GM12878 (cell line): Measurements from ENCODE around the gene RNASE12. TPM values are rescaled to one million over a fixed set of nuclear protein-coding genes. Genes with fewer than 3 reads are reported as not detected.

Experiments
- ATAC-seq: fragments of 200-7000 bp; cut with Tn5 transposase; 3 replicates; pipeline ENCODE4 v1.9.1; 2020; ENCODE audit warnings: mild to moderate bottlenecking, moderate library complexity
- BruUV-seq: library from RNA; stranded (reverse); fragments of 400-500 nt; replicated peaks from 2 replicates; lab custom pipeline; 2021; lab: Mats Ljungman, UMichigan
- CTCF ChIA-PET: fragments of 300-600 bp; sonication (Branson Sonifier 250); formaldehyde crosslinking; extraction: SDS; loops from one replicate; lab custom pipeline; 2021; ENCODE audit warnings: inconsistent platforms; lab: Yijun Ruan, JAX
- POLR2A ChIA-PET: fragments of 350-600 bp; formaldehyde crosslinking; extraction: SDS; loops from one replicate; lab custom pipeline; 2021; ENCODE audit warnings: inconsistent platforms; lab: Charles Lee
- RAD21 ChIA-PET: fragments of 300-600 bp; sonication (Branson Sonifier 250); formaldehyde crosslinking; loops from one replicate; lab custom pipeline; 2023; ENCODE audit warnings: antibody characterized with exemption; ENCODE audit not compliant: unreplicated experiment; lab: Charles Lee
- SMC1A ChIA-PET: fragments of 300-600 bp; sonication (Branson Sonifier 250); formaldehyde crosslinking; loops from one replicate; lab custom pipeline; 2023; ENCODE audit not compliant: unreplicated experiment, uncharacterized antibody; lab: Charles Lee
- DNase-seq: peaks from one replicate; pipeline ENCODE4 v3.0.0-alpha.2; 2011; ENCODE audit warnings: low read depth, low spot score
- FAIRE-seq: peaks from 3 replicates; lab custom pipeline; 2011; peaks lifted over from hg19 to GRCh38; lab: Jason Lieb, UNC
- H2AFZ ChIP-seq: 2 replicates; pipeline ENCODE4 v1.6.0; 2011; ENCODE audit warnings: low read depth, low read length, control low read depth; ENCODE audit not compliant: control insufficient read depth
- H3K27ac ChIP-seq: 2 replicates; pipeline ENCODE4 v1.5.1; 2011; ENCODE audit warnings: control low read depth; ENCODE audit not compliant: control insufficient read depth, insufficient read depth
- H3K27me3 ChIP-seq, 2 experiments: replicated peaks in 1 of 2; 2 replicates each; pipeline versions ENCODE4 v1.6.0 to v1.6.1; 2011; ENCODE audit warnings: low read length in 1 of 2; ENCODE audit not compliant: control insufficient read depth in 2 of 2, insufficient read depth in 2 of 2
- H3K36me3 ChIP-seq, 2 experiments: 2 replicates each; pipeline ENCODE4 v1.5.1; 2011; ENCODE audit warnings: low read length in 1 of 2; ENCODE audit not compliant: control insufficient read depth in 2 of 2, insufficient read depth in 2 of 2
- H3K4me1 ChIP-seq: 2 replicates; pipeline ENCODE4 v1.6.1; 2011; ENCODE audit warnings: mild to moderate bottlenecking, low read length, moderate library complexity, mixed read lengths; ENCODE audit not compliant: control insufficient read depth, insufficient read depth
- H3K4me2 ChIP-seq: 2 replicates; pipeline ENCODE4 v1.6.0; 2011; ENCODE audit warnings: control low read depth; ENCODE audit not compliant: control insufficient read depth, insufficient read depth
- H3K4me3 ChIP-seq: fragments of 200-600 bp; sonication (generic); 2 replicates; pipeline ENCODE4 v1.5.1; 2016
- H3K79me2 ChIP-seq: 2 replicates; pipeline ENCODE4 v1.6.0; 2011; ENCODE audit warnings: low read length; ENCODE audit not compliant: control insufficient read depth, insufficient read depth
- H3K9ac ChIP-seq: 2 replicates; pipeline ENCODE4 v1.8.0; 2011; ENCODE audit warnings: low read length, control low read depth, mixed read lengths; ENCODE audit not compliant: control insufficient read depth, insufficient read depth
- H3K9me3 ChIP-seq: replicated peaks from 3 replicates; pipeline ENCODE4 v1.5.1; 2011; ENCODE audit warnings: mild to moderate bottlenecking, low read length; ENCODE audit not compliant: control insufficient read depth, insufficient read depth
- H4K20me1 ChIP-seq: 2 replicates; pipeline ENCODE4 v1.6.0; 2011; ENCODE audit not compliant: control insufficient read depth, insufficient read depth
- BCL11A ChIP-seq: IDR thresholded peaks from 2 replicates; pipeline ENCODE4 v1.6.1; 2011; ENCODE audit warnings: low read depth, low read length
- BCL3 ChIP-seq: IDR thresholded peaks from 2 replicates; pipeline ENCODE4 v1.6.1; 2011; ENCODE audit warnings: borderline replicate concordance, low read depth, mild to moderate bottlenecking, moderate library complexity, low read length; ENCODE audit not compliant: insufficient read depth, poor library complexity, severe bottlenecking
- BRCA1 ChIP-seq: IDR thresholded peaks from 2 replicates; pipeline ENCODE4 v1.6.1; 2011; ENCODE audit warnings: low read depth, low read length, improper control_type of control experiment
- ELK1 ChIP-seq: IDR thresholded peaks from 2 replicates; pipeline ENCODE4 v1.6.1; 2012; ENCODE audit warnings: low read depth, low read length, improper control_type of control experiment
- IKZF2 ChIP-seq, 2 experiments: fragments of 450-650 bp; IDR thresholded peaks; 2 replicates each; pipeline ENCODE4 v1.6.1; 2017; ENCODE audit warnings: mild to moderate bottlenecking in 2 of 2, moderate library complexity in 2 of 2
- JUND ChIP-seq: IDR thresholded peaks from 2 replicates; pipeline ENCODE4 v1.6.1; 2012; ENCODE audit warnings: low read depth, mild to moderate bottlenecking, low read length, improper control_type of control experiment, moderate library complexity
- PAX5 ChIP-seq: IDR thresholded peaks from 2 replicates; pipeline ENCODE4 v1.6.1; 2011; ENCODE audit warnings: low read depth, low read length, borderline replicate concordance
- STAT3 ChIP-seq: IDR thresholded peaks from 2 replicates; pipeline ENCODE4 v1.6.1; 2011; ENCODE audit warnings: low read depth, low read length, improper control_type of control experiment
- ZBTB33 ChIP-seq: fragments of 450-650 bp; IDR thresholded peaks from 2 replicates; pipeline ENCODE4 v1.6.1; 2017; ENCODE audit warnings: mild to moderate bottlenecking
- WGBS: methylation state at CpG from one replicate; pipeline ENCODE4 v1.1.6; 2016; ENCODE audit warnings: low lambda C conversion rate; ENCODE audit not compliant: insufficient replicate concordance, insufficient coverage; ENCODE audit errors: missing lambda C conversion rate; 5-methylcytosine and 5-hydroxymethylcytosine counted together
- in situ Hi-C: fragments of 300-500 bp; cut with MboI; formaldehyde crosslinking; loops from 9 replicates; pipeline ENCODE4 v1.14.3; 2018; ENCODE audit warnings: mixed read lengths
- intact Hi-C: fragments of 100-400 bp; cut with micrococcal nuclease; formaldehyde crosslinking; loops from one replicate; pipeline ENCODE4 v1.14.2; 2022; ENCODE audit not compliant: unreplicated experiment
- polyA plus RNA-seq, 11 experiments: library from polyadenylated mRNA; depleted of rRNA in 4 of 11; unstranded in 6 of 11; stranded (reverse) in 5 of 11; fragments of >200 nt; fragmentation: Nextera tagmentation in 4 of 11; fragmentation: Illumina TruSeq in 1 of 11; extraction: Ambion mirVana in 4 of 11; extraction: Trizol in 1 of 11; gene quantifications; 1 replicate in 1 of 11; 2 replicates in 10 of 11; pipeline versions ENCODE4 v1.2.1 to v1.2.3, GENCODE V29; 2011 to 2016; ENCODE audit warnings: inconsistent platforms in 2 of 11, missing spikeins in 2 of 11, low read depth in 1 of 11
- total RNA-seq, 4 experiments: library from RNA; depleted of rRNA in 3 of 4; stranded (reverse); fragments of >200 nt in 3 of 4; fragmentation: Illumina TruSeq in 1 of 4; extraction: Trizol in 1 of 4; gene quantifications; 2 replicates each; pipeline versions ENCODE4 v1.2.1 to v1.2.3, GENCODE V29; 2013 to 2021

Gene RNASE12
- total and polyA plus RNA-seq, 10 of the 15 experiments (the other 5 are each of a cell fraction or from before 2014, with no cell fraction given) = not detected

DNA sequence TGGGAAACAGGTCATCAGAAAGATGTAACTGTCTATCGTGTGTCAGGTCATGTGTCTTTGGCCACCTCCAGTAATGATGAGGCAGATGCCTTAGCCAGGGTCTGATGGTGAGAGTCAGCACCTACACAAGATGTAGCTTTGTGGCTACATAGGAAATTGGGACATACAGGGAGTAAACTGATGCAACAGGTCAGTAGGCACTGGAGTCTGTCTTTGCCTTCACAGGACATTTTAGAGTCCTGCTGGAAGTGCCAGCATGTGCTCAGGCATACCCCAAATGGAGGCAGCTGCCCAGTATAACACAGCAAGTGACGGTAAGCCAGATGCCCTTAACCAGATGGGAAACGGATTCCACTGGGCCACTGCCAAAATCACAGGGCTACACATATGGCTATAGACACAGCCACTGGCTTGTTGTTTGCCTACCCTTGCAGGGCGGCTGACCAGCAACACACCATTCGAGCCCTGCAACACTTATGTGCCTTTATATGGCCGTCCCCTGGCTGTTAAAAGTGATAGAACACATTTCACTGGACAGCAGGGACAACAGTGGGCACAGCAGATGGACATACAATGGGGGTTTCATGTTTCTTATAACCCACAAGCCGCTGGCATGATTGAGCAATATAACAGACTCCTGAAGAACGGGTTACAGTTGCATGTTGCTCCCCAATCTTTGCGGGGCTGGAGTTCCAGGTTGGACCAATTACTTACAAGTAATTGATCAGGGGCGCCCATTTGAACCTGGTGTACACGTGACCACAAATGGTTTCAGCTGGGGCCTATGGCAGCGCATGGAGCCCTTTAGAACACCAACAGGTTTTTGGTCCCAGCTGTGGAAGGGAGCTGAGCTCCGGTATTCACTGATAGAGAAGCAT is 12.9 kb upstream of the RNASE12 start (continued):
- TF ChIP-seq JUND (no peak), BCL3 (no peak), ELK1 (no peak)

DNA sequence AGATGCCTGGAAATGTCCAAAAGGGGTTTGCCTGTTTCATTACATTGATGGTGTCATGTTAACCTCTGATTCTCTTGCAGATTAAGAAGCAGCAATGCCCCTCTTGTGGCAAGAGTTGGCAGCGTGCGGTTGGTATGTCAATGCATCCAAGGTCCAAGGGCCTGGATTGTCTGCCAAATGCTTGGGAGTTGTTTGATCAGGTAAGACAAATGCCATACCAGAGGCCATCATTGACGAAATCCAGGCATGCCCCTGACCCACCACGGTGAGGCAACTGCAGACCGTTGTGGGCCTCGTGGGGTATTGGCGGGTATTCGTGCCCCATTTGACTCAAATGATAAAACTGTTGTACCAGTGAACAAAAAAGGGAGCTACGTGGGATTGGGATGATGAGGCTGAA is 11.4 kb upstream of the RNASE12 start:
- H3K4me3 ChIP-seq = no peak overlapping the region
- WGBS = 66% methylated on average over 9 of the region's 9 CpGs
- no peaks in the 10 kb centered on the region; the same call in 1 of the 2 replicates for H3K4me1 ChIP-seq
- no TSS peak for BruUV-seq
- RAD21 ChIA-PET = interaction anchor here (1.6 kb wide), 1 partner anchor 116 kb away, joined by 3 read pairs; no protein-coding TSS in a partner anchor
- intact Hi-C loops = no loop called here
- in situ Hi-C loops = no loop called here
- no peaks in the 10 kb centered on the region for H3K9me3 ChIP-seq
- H3K36me3 ChIP-seq = no peaks in the 10 kb centered on the region
- DNase-seq (no peak), ATAC-seq (no peak), FAIRE-seq (no peak)
- POLR2A ChIA-PET = no interaction called here
- TF ChIP-seq BCL11A (no peak), IKZF2 (IDR thresholded peaks at IDR 0.05) (no peak), STAT3 (no peak), PAX5 (no peak), BRCA1 (no peak), BCL3 (no peak), ZBTB33 (no peak)
- no peak overlapping the region for H3K27ac ChIP-seq
- H3K27me3 ChIP-seq = no peaks in the 10 kb centered on the region
- SMC1A ChIA-PET = interaction anchor here (1.0 to 1.4 kb wide), 2 partner anchors 187 to 273 kb away, joined by 4 read pairs; no protein-coding TSS in a partner anchor
- no peak overlapping the region for H2AFZ ChIP-seq
- no peak overlapping the region for H3K4me2 ChIP-seq
- CTCF ChIA-PET = interaction anchor here (0.5 to 9.9 kb wide), 3 partner anchors 96 to 274 kb away, joined by 3 to 216 read pairs (median 3); partner anchors contain the start of gene CCNB1IP1
- H3K9ac ChIP-seq = no peak overlapping the region
- H3K79me2 ChIP-seq = no peaks in the 10 kb centered on the region
- no peaks in the 10 kb centered on the region for H4K20me1 ChIP-seq
